CD14-positive monocyte (primary cell): ENCODE data around the gene FGF14. TPM values are rescaled to one million over a fixed set of nuclear protein-coding genes. Genes with fewer than 3 reads are reported as not detected.

Experiments
- DNase-seq, 3 donors: peaks; one replicate each; pipeline ENCODE4 v3.0.0-alpha.2; 2011 to 2022
- H2AFZ ChIP-seq: 2 replicates; pipeline ENCODE4 v1.6.0; 2012; ENCODE audit warnings: mild to moderate bottlenecking, low read depth, low read length, inconsistent platforms; ENCODE audit not compliant: insufficient read depth, poor library complexity, severe bottlenecking
- H3K27ac ChIP-seq, 2 donors: 1 replicate in 1 of 2; 2 replicates in 1 of 2; pipeline ENCODE4 v1.5.1; 2012 to 2013; ENCODE audit warnings: low read length in 2 of 2, control low read depth in 1 of 2, inconsistent platforms in 1 of 2, low read depth in 1 of 2, mild to moderate bottlenecking in 1 of 2
- H3K27me3 ChIP-seq, 2 donors: one replicate each; pipeline versions ENCODE4 v1.6.0 to v1.6.1; 2011 to 2013; ENCODE audit warnings: low read length in 2 of 2; ENCODE audit not compliant: control insufficient read depth in 2 of 2, insufficient read depth in 2 of 2
- H3K36me3 ChIP-seq, 2 donors: replicated peaks in 1 of 2; 1 replicate in 1 of 2; 2 replicates in 1 of 2; pipeline versions ENCODE4 v1.5.1 to v1.6.1; 2012 to 2013; ENCODE audit warnings: low read length in 2 of 2, control low read depth in 1 of 2, inconsistent platforms in 1 of 2, mild to moderate bottlenecking in 1 of 2; ENCODE audit not compliant: insufficient read depth in 2 of 2, control insufficient read depth in 1 of 2
- H3K4me1 ChIP-seq, 2 donors: 1 replicate in 1 of 2; 2 replicates in 1 of 2; pipeline versions ENCODE4 v1.5.1 to v1.6.1; 2012 to 2013; ENCODE audit warnings: low read length in 2 of 2, control low read depth in 1 of 2, inconsistent platforms in 1 of 2, mild to moderate bottlenecking in 1 of 2, moderate library complexity in 1 of 2; ENCODE audit not compliant: insufficient read depth in 2 of 2, control insufficient read depth in 1 of 2
- H3K4me2 ChIP-seq: replicated peaks from 2 replicates; pipeline ENCODE3; 2012; ENCODE audit warnings: low read length, moderate library complexity, mild to moderate bottlenecking; ENCODE audit not compliant: poor library complexity, severe bottlenecking; ENCODE audit errors: extremely low read depth
- H3K4me3 ChIP-seq, 3 experiments: fragments of 200-600 bp in 1 of 3; sonication (generic) in 1 of 3; replicated peaks in 1 of 3; 1 replicate in 2 of 3; 2 replicates in 1 of 3; pipeline ENCODE4 v1.5.1; 2011 to 2013; ENCODE audit warnings: low read length in 3 of 3, mild to moderate bottlenecking in 3 of 3, control low read depth in 2 of 3, low read depth in 2 of 3, inconsistent platforms in 1 of 3, moderate library complexity in 1 of 3
- H3K79me2 ChIP-seq: 2 replicates; pipeline ENCODE4 v1.6.0; 2012; ENCODE audit warnings: mild to moderate bottlenecking, control low read depth, inconsistent platforms, low read length, moderate library complexity; ENCODE audit not compliant: insufficient read depth
- H3K9ac ChIP-seq: 2 replicates; pipeline ENCODE4 v1.6.0; 2017; ENCODE audit warnings: low read length, mild to moderate bottlenecking; ENCODE audit not compliant: insufficient read depth, poor library complexity, severe bottlenecking
- H3K9me3 ChIP-seq, 2 donors: replicated peaks in 1 of 2; 1 replicate in 1 of 2; 2 replicates in 1 of 2; pipeline versions ENCODE4 v1.5.1 to v1.6.1; 2012 to 2013; ENCODE audit warnings: low read length in 2 of 2, control low read depth in 1 of 2; ENCODE audit not compliant: control insufficient read depth in 1 of 2, insufficient read depth in 1 of 2
- H4K20me1 ChIP-seq: 2 replicates; pipeline ENCODE4 v1.6.0; 2012; ENCODE audit warnings: mild to moderate bottlenecking, low read length, control low read depth, moderate library complexity; ENCODE audit not compliant: insufficient read depth
- H3K27ac Mint-ChIP-seq, 7 donors: one replicate each; pipeline ENCODE4 v1.8.0; 2020; ENCODE audit warnings: mild to moderate bottlenecking in 7 of 7, mixed read lengths in 7 of 7, moderate library complexity in 6 of 7, inconsistent platforms in 2 of 7
- H3K27me3 Mint-ChIP-seq, 3 donors: one replicate each; pipeline ENCODE4 v1.8.0; 2021 to 2022; ENCODE audit warnings: low read depth in 3 of 3, mild to moderate bottlenecking in 3 of 3, mixed read lengths in 3 of 3, moderate library complexity in 3 of 3, inconsistent platforms in 1 of 3
- H3K36me3 Mint-ChIP-seq, 2 donors: one replicate each; pipeline ENCODE4 v1.8.0; 2020; ENCODE audit warnings: mixed read lengths in 2 of 2, inconsistent platforms in 1 of 2, mild to moderate bottlenecking in 1 of 2
- H3K4me1 Mint-ChIP-seq: one replicate; pipeline ENCODE4 v1.8.0; 2020; ENCODE audit warnings: mild to moderate bottlenecking, mixed read lengths
- H3K4me3 Mint-ChIP-seq, 2 donors: one replicate each; pipeline ENCODE4 v1.8.0; 2020; ENCODE audit warnings: mild to moderate bottlenecking in 2 of 2, mixed read lengths in 2 of 2, moderate library complexity in 1 of 2
- H3K9me3 Mint-ChIP-seq, 7 donors: one replicate each; pipeline ENCODE4 v1.8.0; 2020 to 2022; ENCODE audit warnings: mixed read lengths in 7 of 7, mild to moderate bottlenecking in 6 of 7, moderate library complexity in 6 of 7, inconsistent platforms in 2 of 7
- CTCF ChIP-seq: fragments of 200-600 bp; IDR thresholded peaks from one replicate; pipeline ENCODE4 v1.8.0; 2022; ENCODE audit warnings: antibody characterized with exemption, mild to moderate bottlenecking
- WGBS: methylation state at CpG from one replicate; pipeline ENCODE4 v1.1.5; 2013; ENCODE audit warnings: missing lambda C conversion rate; ENCODE audit not compliant: insufficient coverage; 5-methylcytosine and 5-hydroxymethylcytosine counted together
- intact Hi-C, 2 donors: fragments of 100-400 bp; cut with micrococcal nuclease; formaldehyde crosslinking; loops; one replicate each; pipeline versions ENCODE4 v1.15.0 to v1.15.1; 2023
- polyA plus RNA-seq, 3 donors: library from polyadenylated mRNA; depleted of rRNA in 1 of 3; unstranded in 2 of 3; stranded (reverse) in 1 of 3; fragments of 300-500 nt in 2 of 3; fragments of >200 nt in 1 of 3; fragmentation: Illumina TruSeq in 2 of 3; gene quantifications; 1 replicate in 2 of 3; 2 replicates in 1 of 3; pipeline ENCODE4 v1.2.3, GENCODE V29; 2012 to 2021

FGF14 gene
- polyA plus RNA-seq, 3 donors: not detected

GRCh38 chr13:101967216-101967615 lies 434.6 kb downstream of the FGF14 start:
- peaks cover 0 to 2% (median 0%) of the 10 kb centered on the region in 3 donors for H3K27me3 Mint-ChIP-seq

GRCh38 chr13:101965096-101965495 lies 436.8 kb downstream of the FGF14 start:
- Mint-ChIP-seq H3K4me3 (no peak overlapping the region), H3K36me3 (no peaks in the 10 kb centered on the region), H3K27me3 (no peaks in the 10 kb centered on the region), H3K4me1 (no peaks in the 10 kb centered on the region), H3K27ac (no peak overlapping the region), H3K9me3 (peaks cover 0 to 5% (median 2%) of the 10 kb centered on the region in 7 donors)
- Histone ChIP-seq H3K27ac (no peak overlapping the region), H3K27me3 (no peaks in the 10 kb centered on the region), H3K9me3 (no peaks in the 10 kb centered on the region), H3K79me2 (no peaks in the 10 kb centered on the region), H4K20me1 (no peaks in the 10 kb centered on the region), H3K9ac (no peak overlapping the region), H3K36me3 (no peaks in the 10 kb centered on the region), H2AFZ (no peak overlapping the region), H3K4me1 (no peaks in the 10 kb centered on the region), H3K4me3 (no peak overlapping the region), H3K4me2 (no peak overlapping the region)
- intact Hi-C loops: no loop called here
- TF ChIP-seq CTCF: no peak
- DNase-seq: no peak
- WGBS: no CpG with 5 or more reads among the region's 5 CpGs

More at GRCh38 chr13:101967216-101967615, 434.6 kb downstream of the FGF14 start:
- Histone ChIP-seq H3K9ac (no peak overlapping the region), H3K36me3 (no peaks in the 10 kb centered on the region), H3K4me2 (no peak overlapping the region), H3K9me3 (no peaks in the 10 kb centered on the region), H3K4me1 (no peaks in the 10 kb centered on the region), H3K27ac (no peak overlapping the region), H3K79me2 (no peaks in the 10 kb centered on the region), H3K4me3 (no peak overlapping the region), H3K27me3 (no peaks in the 10 kb centered on the region), H4K20me1 (no peaks in the 10 kb centered on the region), H2AFZ (no peak overlapping the region)
- no peaks in the 10 kb centered on the region for H3K4me1 Mint-ChIP-seq
- no peaks in the 10 kb centered on the region for H3K36me3 Mint-ChIP-seq
- no peak overlapping the region for H3K27ac Mint-ChIP-seq
- H3K9me3 Mint-ChIP-seq: peaks cover 2 to 8% (median 3%) of the 10 kb centered on the region in 7 donors
- no peak overlapping the region for H3K4me3 Mint-ChIP-seq
- no peak for TF ChIP-seq CTCF
- no peak for DNase-seq
- intact Hi-C loops: no loop called here
